HG02973 (cell line): ENCODE results near the gene ASIC1.
A peak's percentile ranks its signal among the peaks of the same experiment; 100 is the strongest.

Experiments used
- ATAC-seq: cut with Tn5 transposase; IDR thresholded peaks from one replicate; pipeline ENCODE4 v1.9.1; 2021; ENCODE audit warnings: moderate library complexity; ENCODE audit not compliant: unreplicated experiment

The ASIC1 gene

GRCh38 chr12:50059440-50060119 is 2.2 kb downstream of the ASIC1 start:
- no peak for ATAC-seq

DNA sequence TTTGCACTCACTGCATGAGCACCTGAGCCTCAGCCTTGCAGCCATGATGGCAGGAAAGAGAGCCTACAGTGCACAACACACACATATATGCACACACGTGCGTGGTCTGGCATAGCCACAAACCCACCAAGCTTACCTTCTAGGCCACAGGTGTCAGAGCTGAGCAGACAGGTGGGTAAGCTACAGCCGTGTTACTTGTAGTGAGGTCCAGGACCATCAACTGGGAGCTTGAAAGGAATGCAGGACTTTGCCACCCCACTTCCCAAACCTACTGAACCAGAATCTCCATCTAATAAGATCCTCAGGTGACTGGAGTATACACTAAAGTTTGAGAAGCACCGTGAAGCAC is 2.7 kb downstream of the ASIC1 start:
- no peak for ATAC-seq

GRCh38 chr12:50061171-50061570 is 3.8 kb downstream of the ASIC1 start:
- no peak for ATAC-seq

- no peak for ATAC-seq
These were observed 4.7 kb downstream of the ASIC1 start for GRCh38 chr12:50061946-50062686.

GRCh38 chr12:50062728-50063460 is 5.5 kb downstream of the ASIC1 start:
- ATAC-seq, result no peak

DNA sequence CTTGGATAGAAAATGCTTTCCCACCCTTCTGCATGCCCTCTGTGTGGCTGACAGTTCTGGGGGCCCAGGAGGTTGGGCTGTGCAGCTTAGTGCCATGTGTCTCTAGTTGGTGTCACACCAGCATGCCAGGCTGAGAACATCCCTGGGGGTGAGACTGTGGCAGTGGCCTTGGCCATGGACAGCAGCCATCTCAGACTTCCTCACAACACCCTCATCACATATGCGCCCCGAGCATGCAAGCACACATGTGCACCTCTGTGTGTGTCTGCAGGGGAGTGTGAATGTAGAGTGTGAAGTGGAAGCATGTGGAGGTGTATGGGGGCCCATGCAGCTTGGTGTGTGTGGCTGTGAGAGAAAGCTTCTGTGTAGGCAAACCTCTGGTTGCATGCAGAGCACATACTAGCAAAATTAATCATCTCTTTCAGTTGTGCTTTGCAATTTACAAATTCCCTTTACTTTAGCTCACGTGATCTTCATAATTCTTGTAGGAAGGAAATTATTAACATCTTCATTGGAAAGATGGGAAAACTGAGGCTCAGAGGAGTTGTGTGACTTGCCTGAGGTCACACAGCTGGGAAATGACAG is 8.4 kb downstream of the ASIC1 start:
- ATAC-seq, result no peak

GRCh38 chr12:50066402-50066801 is 9.0 kb downstream of the ASIC1 start:
- no peak for ATAC-seq

- no peak for ATAC-seq
These were observed 11.7 kb downstream of the ASIC1 start for GRCh38 chr12:50069069-50069468.

DNA sequence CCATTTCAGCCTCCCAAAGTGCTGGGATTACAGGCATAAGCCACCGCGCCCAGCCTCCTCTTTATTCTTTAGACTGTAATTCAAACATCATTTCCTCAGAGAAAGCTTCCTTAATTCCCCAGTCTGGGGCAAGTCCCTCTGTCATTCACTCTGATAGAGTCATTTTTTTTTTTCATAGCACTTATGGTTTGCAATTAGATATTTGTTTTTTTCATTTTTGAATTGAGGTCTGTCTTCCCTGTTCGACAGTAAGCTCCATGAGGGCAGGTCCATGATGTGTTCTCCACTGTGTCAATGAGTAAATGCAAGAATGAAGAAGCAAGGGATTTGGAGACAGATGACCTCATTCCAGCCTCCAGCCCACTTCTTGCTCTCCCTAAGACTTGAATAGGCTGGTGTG is 12.1 kb downstream of the ASIC1 start:
- ATAC-seq, result no peak

GRCh38 chr12:50070314-50071060 is 13.1 kb downstream of the ASIC1 start:
- ATAC-seq, result no peak

GRCh38 chr12:50072198-50072907 is 15.0 kb downstream of the ASIC1 start:
- no peak for ATAC-seq

GRCh38 chr12:50073206-50073605 is 15.8 kb downstream of the ASIC1 start:
- no peak for ATAC-seq

GRCh38 chr12:50073712-50074111 is 16.3 kb downstream of the ASIC1 start:
- no peak for ATAC-seq

DNA sequence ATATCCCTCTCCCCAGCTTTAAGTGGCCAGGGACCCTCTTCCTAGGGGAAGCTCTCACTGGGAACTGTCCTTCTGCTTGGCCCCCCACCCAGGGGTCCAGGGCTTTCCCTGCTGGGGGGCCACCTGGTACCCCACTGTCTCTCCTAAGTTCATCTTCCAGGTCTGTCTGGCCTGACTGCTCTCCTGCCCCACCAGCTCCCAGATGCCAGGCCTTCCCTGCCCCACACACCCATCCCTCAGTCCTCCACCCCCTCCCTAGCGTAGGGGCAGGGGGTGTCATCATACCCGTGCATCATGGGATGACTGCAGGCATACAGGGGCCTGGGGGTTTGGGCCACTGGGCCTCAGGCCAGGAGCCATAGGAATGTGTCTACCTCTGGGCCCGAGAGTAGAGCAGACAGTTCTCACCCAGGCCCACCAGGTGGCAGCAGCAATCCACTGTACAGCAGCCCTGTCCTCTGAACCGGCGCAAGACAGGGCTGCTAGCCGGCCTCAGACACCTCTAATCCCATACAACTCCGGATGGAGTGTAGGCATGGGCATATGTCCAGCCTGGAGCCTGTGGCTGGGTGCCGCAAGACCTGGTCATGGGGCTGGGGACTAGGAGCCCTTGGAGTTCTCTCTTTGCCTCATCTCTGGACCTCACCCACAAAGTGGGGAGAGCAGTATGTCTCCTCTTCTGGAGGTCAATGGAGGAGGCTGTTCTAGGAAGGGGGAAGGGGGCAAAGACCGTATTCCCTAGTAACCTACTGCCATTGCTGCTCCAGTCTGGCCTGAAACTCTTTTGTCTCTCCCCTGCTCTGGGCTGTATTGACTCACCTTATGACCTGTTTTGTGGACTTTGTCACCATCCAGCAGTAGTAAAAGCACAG is 17.8 kb downstream of the ASIC1 start:
- peak; percentile 71 for ATAC-seq

DNA sequence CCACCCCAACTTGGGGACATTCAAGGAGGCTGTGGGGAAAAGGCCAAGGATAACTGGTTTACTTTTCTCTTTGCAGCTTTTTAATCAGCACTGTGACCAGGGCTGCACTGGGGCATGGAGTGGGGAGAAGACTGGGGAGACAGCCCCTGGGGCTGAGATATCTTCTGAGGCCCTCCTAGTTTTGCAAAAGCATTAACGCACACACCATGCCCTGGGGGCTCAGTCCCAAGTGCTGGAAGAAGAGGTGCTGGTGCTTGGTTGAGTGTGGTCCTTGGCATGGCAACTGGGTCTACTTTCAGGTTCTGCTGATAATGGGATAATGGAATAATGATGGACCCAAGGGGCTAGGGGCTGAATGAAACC is 18.4 kb downstream of the ASIC1 start:
- ATAC-seq, result no peak

- no peak for ATAC-seq
These were observed 19.7 kb downstream of the ASIC1 start for GRCh38 chr12:50077099-50077498.

- no peak for ATAC-seq
These were observed 20.9 kb downstream of the ASIC1 start for GRCh38 chr12:50078281-50078680.

DNA sequence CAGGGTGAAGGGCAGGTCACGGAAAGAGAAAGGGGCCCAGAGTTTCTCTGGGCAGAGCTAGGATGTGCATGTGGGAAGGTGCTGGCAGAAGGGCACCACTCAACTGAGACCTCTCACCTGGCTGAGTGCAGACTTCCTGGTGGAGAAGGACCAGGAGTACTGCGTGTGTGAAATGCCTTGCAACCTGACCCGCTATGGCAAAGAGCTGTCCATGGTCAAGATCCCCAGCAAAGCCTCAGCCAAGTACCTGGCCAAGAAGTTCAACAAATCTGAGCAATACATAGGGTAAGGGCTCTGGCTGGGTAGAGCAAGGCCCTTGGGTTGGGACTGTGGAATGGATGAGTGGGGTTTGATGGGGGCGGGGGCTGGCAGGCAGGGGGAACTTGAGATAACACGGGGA is 22.4 kb downstream of the ASIC1 start:
- ATAC-seq, result no peak

GRCh38 chr12:50081096-50081808 is 23.9 kb downstream of the ASIC1 start:
- ATAC-seq, result no peak
